ENCODE data around the gene MEF2C. TPM values are rescaled to one million over a fixed set of nuclear protein-coding genes. Genes with fewer than 3 reads are reported as not detected.

Gene MEF2C
- total RNA-seq, 1 donor from 2014 or later = 24.1 TPM

DNA sequence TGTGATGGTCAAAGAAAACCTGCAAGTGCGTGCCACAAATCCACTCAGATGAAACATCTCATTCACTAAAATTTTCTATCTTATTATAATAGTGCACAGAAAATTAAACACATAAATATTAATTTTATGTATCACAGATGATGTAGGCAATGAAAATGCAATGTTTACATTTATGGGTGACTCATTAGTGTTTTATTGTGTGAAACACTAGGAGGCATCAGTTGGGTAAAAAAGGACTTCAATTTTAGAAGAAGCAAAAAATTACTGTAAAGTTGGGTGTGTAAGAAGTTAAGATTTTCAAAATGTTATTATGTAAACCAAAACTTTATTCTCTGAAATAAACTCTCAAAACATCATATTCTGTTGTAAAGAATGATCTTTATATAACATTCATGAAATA is 4.0 kb downstream of the MEF2C start:
- Mint-ChIP-seq H3K36me3 (ENCODE audit: unreplicated experiment) (no peaks in the 10 kb centered on the region), H3K4me3 (ENCODE audit: unreplicated experiment) (no peak overlapping the region), H3K27me3 (ENCODE audit: unreplicated experiment) (peaks cover 2% of the 10 kb centered on the region), H3K27ac (ENCODE audit: unreplicated experiment) (no peak overlapping the region), H3K4me1 (ENCODE audit: low read depth, unreplicated experiment) (peaks cover 22% of the 10 kb centered on the region), H3K9me3 (ENCODE audit: unreplicated experiment) (peaks cover 2% of the 10 kb centered on the region)
- TF ChIP-seq, protein P1, sequence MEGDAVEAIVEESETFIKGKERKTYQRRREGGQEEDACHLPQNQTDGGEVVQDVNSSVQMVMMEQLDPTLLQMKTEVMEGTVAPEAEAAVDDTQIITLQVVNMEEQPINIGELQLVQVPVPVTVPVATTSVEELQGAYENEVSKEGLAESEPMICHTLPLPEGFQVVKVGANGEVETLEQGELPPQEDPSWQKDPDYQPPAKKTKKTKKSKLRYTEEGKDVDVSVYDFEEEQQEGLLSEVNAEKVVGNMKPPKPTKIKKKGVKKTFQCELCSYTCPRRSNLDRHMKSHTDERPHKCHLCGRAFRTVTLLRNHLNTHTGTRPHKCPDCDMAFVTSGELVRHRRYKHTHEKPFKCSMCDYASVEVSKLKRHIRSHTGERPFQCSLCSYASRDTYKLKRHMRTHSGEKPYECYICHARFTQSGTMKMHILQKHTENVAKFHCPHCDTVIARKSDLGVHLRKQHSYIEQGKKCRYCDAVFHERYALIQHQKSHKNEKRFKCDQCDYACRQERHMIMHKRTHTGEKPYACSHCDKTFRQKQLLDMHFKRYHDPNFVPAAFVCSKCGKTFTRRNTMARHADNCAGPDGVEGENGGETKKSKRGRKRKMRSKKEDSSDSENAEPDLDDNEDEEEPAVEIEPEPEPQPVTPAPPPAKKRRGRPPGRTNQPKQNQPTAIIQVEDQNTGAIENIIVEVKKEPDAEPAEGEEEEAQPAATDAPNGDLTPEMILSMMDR (IDR thresholded peaks at IDR 0.05; ENCODE audit: partially characterized antibody, unreplicated experiment) = no peak
- DNase-seq = no peak

DNA sequence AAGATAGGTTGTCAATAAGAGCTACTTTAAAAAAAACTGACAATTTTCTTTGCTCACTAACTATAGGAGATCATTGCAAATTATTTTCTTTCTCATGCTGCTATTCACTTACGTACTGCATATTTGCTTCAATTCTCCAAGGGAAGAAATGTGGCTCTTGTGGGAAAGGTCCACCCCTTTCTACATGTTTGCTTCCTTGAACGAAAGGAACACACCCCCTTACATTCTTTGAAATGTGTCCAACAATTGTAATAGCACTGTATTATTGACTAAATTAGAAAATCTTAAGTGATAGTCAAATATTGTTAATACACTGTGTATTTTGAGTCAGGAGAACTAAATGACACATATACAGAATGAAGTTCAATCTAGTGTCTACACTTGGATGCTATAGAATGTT is 5.2 kb downstream of the MEF2C start:
- H3K36me3 Mint-ChIP-seq (ENCODE audit: unreplicated experiment) = no peaks in the 10 kb centered on the region
- peaks cover under 1% of the 10 kb centered on the region for H3K9me3 Mint-ChIP-seq (ENCODE audit: unreplicated experiment)
- H3K27me3 Mint-ChIP-seq (ENCODE audit: unreplicated experiment) = peaks cover under 1% of the 10 kb centered on the region
- H3K4me3 Mint-ChIP-seq (ENCODE audit: unreplicated experiment) = no peak overlapping the region
- peaks cover 31% of the 10 kb centered on the region for H3K4me1 Mint-ChIP-seq (ENCODE audit: low read depth, unreplicated experiment)
- TF ChIP-seq, protein P1 (IDR thresholded peaks at IDR 0.05; ENCODE audit: partially characterized antibody, unreplicated experiment) = no peak
- no peak overlapping the region for H3K27ac Mint-ChIP-seq (ENCODE audit: unreplicated experiment)
- no peak for DNase-seq

DNA sequence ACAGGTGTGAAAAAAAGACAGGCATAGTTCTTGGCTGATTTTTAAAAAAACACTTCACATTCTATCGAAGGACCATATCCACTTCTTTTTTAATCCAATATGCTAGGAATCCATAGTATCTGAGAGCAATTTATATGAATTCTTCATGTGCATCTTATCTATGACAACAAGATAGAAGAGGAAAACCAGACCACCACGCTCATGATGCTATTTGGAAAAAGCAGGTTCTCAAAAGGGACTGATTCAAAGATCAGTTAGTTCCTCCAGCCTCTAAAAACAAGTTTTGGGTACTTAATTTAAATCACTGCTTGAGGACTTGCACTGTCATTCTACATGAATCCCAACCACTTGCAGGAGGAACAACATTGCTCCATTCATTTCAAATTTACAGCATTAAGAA is 6.3 kb downstream of the MEF2C start:
- Mint-ChIP-seq H3K4me3 (ENCODE audit: unreplicated experiment) (no peak overlapping the region), H3K27me3 (ENCODE audit: unreplicated experiment) (no peaks in the 10 kb centered on the region), H3K27ac (ENCODE audit: unreplicated experiment) (peak overlapping the region; percentile 70), H3K36me3 (ENCODE audit: unreplicated experiment) (no peaks in the 10 kb centered on the region), H3K9me3 (ENCODE audit: unreplicated experiment) (no peaks in the 10 kb centered on the region), H3K4me1 (ENCODE audit: low read depth, unreplicated experiment) (peaks cover 32% of the 10 kb centered on the region)
- TF ChIP-seq, protein P1 (IDR thresholded peaks at IDR 0.05; ENCODE audit: partially characterized antibody, unreplicated experiment) = no peak
- DNase-seq = no peak

DNA sequence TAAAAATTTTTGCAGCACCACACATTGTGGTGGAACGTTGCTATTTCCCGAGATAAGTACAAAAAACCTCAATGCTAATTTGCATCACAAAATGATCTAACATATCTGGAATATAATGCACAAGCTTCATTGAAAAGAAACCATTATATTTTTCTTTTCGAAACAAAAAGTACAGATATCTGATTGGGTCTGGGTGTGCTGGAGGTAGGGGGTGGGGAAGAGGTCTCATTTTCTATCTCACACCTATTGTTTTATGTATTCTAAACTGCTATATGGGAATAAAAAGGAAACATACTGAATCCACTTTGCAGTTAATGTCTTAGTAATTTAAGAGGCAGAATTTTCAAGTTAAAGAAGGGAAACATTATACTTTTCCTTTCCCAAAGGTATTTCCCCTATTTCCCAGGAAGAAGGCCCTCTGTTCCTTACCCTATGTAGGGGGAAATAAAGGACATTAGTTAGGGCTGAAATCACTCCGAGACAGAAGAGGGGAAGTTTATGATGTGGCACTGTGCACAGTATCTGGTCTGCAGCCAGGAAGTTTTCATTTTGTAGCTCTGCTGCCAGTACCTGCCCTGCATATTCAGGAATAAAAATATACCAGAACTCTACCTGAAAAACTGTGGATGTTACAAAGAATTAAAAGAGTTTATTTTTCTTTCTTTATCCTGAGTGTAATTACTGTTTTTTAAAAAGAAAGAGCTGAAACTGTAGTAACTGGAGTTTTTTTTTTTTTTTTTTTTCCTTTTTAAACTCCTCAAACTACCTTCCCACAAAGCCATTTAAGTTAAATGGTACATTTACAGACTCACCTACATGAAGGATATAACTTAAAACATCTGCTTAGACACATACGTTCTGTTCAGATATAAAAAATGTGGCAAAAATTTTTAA is 7.4 kb downstream of the MEF2C start:
- H3K4me1 Mint-ChIP-seq (ENCODE audit: low read depth, unreplicated experiment) = peaks cover 37% of the 10 kb centered on the region
- H3K9me3 Mint-ChIP-seq (ENCODE audit: unreplicated experiment) = peaks cover 4% of the 10 kb centered on the region
- TF ChIP-seq, protein P1 (IDR thresholded peaks at IDR 0.05; ENCODE audit: partially characterized antibody, unreplicated experiment) = no peak
- DNase-seq = no peak
- H3K27ac Mint-ChIP-seq (ENCODE audit: unreplicated experiment) = no peak overlapping the region
- H3K27me3 Mint-ChIP-seq (ENCODE audit: unreplicated experiment) = no peaks in the 10 kb centered on the region
- no peak overlapping the region for H3K4me3 Mint-ChIP-seq (ENCODE audit: unreplicated experiment)
- H3K36me3 Mint-ChIP-seq (ENCODE audit: unreplicated experiment) = no peaks in the 10 kb centered on the region

DNA sequence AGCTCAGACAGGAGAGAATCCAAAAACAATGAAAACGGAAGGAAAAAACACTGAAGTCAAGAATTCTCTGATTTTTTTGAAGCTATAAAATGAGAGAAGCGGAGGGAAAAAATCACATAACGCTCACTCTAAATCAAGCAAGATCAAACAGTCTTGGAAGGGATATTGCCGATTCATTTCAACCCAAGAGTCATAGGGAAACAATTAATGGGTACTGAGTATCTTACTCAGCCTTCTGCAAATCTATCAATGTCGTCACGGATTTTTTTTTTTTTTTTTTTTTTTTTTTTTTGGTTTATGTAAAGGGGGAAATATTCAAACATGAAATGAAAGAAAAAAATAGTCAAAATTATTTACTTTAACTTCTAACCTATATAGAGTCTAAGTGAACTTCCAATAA is 9.5 kb downstream of the MEF2C start:
- Mint-ChIP-seq H3K27me3 (ENCODE audit: unreplicated experiment) (peaks cover 2% of the 10 kb centered on the region), H3K27ac (ENCODE audit: unreplicated experiment) (peak overlapping the region; percentile 53), H3K4me1 (ENCODE audit: low read depth, unreplicated experiment) (peaks cover 40% of the 10 kb centered on the region), H3K9me3 (ENCODE audit: unreplicated experiment) (peaks cover 9% of the 10 kb centered on the region), H3K4me3 (ENCODE audit: unreplicated experiment) (no peak overlapping the region), H3K36me3 (ENCODE audit: unreplicated experiment) (no peaks in the 10 kb centered on the region)
- DNase-seq = no peak
- TF ChIP-seq, protein P1 (IDR thresholded peaks at IDR 0.05; ENCODE audit: partially characterized antibody, unreplicated experiment) = no peak
